Limb (tissue), 2 donors: ENCODE data around the gene LNPK.
"Not testable (repeated sequence)": the region's sequence is repeated elsewhere in the genome, so short reads cannot be mapped to it uniquely, and the experiment has no call there.

ENCODE experiments used
- DNase-seq, 2 donors: peaks; one replicate each; pipeline ENCODE4 v3.0.0-alpha.2; 2016; ENCODE audit errors: extremely low spot score in 2 of 2

LNPK gene

GRCh38 chr2:175976391-175977157 lies 25.5 kb downstream of the LNPK start:
- DNase-seq = no peak

DNA sequence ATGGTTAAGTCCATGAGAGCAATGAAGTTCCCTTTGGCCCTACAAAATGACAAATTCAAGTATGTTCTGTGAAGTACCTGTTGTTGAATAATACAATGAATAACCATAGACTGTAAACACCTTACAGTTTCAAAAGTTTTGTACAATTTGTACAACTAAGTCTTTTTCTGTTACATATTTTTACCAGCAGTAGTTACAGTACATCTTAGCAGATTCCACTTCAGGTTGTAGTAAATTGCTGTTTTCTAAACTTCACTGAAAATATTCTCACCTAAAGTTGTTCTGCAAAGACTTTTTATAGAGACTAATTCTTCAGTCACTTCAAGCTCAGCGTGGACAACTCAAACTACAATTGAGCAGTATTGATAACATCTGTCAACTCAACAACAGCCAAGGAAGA lies 28.7 kb downstream of the LNPK start:
- DNase-seq = no peak

- no peak for DNase-seq
Measured at GRCh38 chr2:175966839-175967238, 35.2 kb downstream of the LNPK start.

- DNase-seq = no peak
Measured at GRCh38 chr2:175965773-175966172, 36.3 kb downstream of the LNPK start.

- no peak for DNase-seq
Measured at GRCh38 chr2:175964195-175964594, 37.9 kb downstream of the LNPK start.

- not testable (repeated sequence) for DNase-seq
Measured at GRCh38 chr2:175963171-175963570, 38.9 kb downstream of the LNPK start.

DNA sequence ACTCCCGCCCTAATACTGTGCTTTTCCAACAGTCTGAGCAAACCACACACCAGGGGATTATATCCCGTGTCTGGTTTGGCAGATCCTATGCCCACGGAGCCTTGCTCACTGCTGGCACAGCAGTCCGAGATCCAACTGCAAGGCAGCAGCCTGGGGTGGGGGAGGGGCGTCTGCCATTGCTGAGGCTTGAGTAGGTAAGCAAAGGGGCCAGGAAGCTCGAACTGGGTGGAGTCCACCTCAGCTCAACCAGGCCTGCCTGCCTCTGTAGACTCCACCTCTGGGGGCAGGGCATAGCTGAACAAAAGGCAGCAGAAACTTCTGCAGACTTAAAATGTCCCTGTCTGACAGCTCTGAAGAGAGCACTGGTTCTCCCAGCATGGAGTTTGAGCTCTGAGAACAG lies 44.2 kb downstream of the LNPK start:
- no peak for DNase-seq

DNA sequence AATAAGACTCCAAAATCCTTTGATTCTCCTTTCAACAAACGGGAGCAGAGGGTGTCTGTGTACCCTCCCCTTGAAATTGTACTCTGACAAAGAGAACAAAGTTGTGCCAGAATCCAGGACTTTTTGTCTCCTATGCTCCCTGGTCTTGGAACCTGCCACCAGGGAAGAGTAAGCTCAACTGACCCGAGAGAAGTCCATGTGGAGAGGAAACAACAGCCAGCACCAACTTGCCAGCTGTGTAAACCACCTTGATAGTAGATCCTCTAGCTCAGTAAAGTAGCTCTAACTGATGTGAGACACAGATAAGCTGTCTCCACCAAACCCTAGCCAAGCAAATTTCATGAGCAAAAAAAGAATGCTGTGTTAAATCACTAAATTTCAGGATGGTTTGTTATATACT lies 46.9 kb downstream of the LNPK start:
- DNase-seq = no peak

DNA sequence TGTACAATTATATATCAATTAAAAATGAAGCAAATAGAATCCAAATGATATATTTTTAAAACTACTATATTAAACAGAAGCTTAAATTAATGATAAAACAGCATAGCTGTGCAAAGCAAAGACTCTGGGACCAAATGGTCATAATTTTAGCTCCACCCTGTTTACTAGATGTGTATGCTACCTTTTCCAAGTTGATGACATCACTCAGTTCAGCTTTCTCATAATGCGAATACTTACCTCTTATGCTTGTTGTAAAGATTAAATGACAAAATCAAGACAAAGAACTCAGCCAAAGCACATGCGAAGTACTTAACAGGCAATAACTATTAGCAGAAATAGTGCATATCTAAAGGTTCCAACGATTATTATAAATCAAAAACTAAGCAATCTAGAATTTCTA lies 51.6 kb downstream of the LNPK start:
- DNase-seq = no peak

DNA sequence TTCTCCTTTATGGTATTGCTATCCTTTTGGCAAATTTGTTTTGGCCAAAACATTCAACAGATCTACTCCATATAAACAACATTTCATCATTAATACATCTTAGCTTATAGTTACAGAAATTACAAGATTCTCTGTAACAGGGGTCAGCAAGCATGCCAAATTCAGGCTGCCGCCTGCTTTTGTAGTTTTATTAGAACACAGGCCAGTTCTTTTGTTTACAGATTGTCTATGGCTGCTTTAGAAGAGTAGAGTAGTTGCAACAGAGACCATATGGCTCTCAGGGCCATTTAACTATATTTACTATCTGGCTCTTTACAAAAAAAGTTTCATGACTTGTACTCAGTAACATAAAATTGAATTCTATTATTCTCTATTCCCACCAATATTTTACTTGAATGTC lies 53.9 kb downstream of the LNPK start:
- no peak for DNase-seq

DNA sequence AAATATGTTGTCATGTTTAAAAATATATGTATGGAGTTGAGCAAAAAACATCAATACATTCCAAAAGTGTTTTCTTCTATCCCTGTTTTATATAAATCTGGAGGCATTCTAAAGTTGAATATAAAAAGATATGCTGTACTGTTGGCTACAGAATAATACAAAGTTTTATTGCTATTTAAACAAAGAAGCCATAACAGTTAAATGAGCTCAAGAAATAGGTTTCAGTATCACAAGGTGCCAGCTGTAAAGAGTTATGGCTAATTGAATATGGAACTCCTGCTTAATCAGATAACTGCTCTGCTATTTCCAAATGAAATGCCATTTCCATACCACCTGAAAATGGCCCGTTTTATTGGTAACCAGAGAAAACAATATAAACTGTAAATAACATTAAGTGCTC lies 55.0 kb downstream of the LNPK start:
- no peak for DNase-seq

GRCh38 chr2:175941699-175942098 lies 60.4 kb downstream of the LNPK start:
- DNase-seq = no peak

DNA sequence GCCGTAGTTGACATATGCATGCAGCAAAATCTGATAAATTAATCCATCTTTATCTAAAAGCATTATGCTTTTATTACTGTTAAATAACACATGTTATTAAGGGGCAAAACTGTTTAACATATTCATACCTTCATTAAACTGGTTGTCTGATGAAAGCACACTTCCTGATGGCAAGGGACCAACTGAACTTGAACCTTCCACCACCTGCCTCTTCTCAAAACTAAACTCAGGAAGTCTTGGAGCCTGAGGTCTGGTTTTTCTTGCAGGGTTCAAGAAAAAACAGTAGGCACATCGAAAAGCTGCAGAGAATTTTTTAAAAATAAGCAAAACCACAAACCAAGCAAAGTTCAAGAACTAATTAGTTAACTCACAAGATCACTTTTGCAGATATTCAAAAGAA lies 64.9 kb downstream of the LNPK start:
- no peak for DNase-seq

DNA sequence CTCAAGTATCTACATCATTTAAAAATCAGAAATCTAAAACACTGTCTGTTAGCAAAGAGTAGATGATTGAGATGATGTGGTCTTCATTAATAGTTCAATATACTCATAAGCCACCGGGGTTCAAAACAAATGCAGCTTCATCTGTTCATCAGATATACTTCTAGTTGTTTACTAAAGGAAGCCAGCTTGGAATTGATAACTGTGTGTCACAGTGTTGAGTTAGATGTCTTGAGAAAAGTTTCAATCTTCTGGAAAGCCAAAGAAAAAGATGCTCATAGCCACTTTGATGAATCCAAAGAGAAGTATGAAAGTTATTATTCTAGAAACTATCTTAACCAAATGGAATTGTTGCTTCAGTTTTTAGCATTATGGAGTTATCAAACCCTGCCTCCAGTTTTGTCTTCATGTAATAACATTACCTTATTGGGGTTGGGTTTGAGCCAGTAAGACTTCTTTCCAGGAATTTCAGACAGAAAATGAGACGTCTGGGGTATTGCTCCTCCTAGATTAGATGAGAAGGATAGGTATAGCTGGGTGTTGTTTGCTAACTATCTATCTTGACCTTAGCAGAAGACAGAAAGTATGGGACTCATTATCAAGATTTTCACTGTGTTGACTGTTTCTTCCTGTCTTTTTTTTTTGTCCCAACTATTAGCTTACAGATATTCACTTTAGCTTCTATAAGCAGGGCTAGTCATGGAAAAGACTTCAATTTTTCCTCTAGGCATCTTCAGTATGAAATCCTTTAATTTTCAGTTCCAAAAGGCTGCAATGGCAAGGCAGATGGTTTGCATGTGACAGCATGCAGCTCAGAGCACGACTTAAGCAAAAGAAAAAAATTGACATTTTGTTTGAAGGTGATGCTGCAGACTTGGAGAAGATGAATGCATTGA lies 66.5 kb downstream of the LNPK start:
- DNase-seq = no peak

GRCh38 chr2:175932675-175933074 lies 69.4 kb downstream of the LNPK start:
- DNase-seq = no peak

- DNase-seq = peak in 1 of 2 donors; percentile 56
Measured at GRCh38 chr2:175931805-175932204, 70.3 kb downstream of the LNPK start.

DNA sequence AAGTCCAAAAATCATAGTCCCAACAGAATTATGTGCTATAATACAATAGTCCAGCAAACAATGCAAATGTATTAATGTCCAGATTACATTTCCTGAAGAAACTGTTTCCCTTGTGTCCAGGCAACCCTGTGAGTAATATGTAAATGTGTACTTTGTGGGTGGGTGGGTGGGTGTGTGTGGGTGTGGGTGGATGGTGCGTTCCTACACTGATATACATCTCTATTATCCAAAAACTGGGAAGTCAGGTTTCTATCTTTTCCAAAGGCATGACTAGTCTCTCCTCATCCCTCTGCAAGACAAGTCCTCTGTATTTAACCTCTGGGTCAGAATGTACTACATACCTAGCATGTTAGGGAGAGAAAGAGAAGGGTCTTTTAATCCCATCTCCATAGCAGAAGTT lies 71.6 kb downstream of the LNPK start:
- DNase-seq = no peak

GRCh38 chr2:175929850-175930249 lies 72.2 kb downstream of the LNPK start:
- DNase-seq = no peak

- DNase-seq = no peak
Measured at GRCh38 chr2:175926272-175926671, 75.8 kb downstream of the LNPK start.

DNA sequence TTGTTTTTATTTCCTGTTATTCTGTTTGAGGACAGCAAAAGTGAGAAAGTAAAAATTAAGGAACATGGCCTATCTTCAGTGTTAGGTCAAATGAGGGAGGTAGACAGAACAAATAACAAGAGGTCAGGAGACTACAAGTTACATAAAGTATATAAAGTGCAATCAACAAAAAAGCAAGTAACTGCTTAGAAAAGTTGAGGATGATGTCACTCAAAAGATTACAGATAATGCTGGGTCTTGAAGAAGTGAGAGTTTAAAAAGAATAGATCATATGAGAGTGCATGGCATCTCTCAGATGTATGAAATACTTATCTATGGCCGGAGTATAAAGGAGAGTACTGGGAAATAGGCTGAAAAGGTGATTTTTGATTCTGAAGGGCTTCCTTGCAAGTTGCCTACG lies 79.9 kb downstream of the LNPK start:
- DNase-seq = no peak

DNA sequence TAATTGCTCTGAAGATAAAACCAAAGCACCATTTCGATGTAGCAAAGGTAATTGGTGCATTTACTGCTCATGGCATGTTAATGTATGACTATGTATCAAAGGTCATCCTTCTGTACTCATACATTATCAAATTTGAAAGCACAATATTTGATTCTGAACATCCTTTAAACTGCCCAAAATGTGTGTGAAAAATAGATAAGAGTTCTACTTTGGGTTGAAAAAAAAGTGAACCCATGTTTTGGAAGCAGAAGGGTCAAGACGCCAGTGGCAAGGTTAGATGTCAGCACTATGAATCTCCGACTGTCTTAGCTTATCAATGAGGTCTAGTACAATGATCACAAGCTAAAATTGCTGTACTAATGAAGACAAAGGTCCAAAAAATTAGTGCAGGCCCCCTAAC lies 83.1 kb downstream of the LNPK start:
- DNase-seq = no peak

- DNase-seq = no peak
Measured at GRCh38 chr2:175914846-175915245, 87.2 kb downstream of the LNPK start.
